ENCODE data around the gene MVB12A.

The MVB12A gene

DNA sequence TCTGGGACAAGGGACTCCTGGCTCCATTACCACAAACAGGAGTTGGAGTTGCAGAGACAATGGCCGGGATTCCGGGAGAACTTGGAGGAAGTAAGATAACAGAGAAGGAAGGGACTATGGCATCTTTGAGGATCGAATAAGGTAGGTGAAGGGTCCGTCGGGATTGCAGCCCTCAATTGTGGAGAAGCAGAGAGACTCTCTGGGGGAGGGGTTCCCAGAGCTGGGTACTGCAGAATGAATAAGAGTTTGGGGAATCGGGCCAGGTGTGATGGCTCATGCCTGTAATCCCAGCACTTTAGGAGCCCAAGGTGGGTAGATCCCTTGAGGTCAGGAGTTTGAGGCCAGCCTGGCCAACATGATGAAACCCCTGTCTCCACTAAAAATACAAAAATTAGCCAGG is 18.2 kb upstream of the MVB12A start:
- TF ChIP-seq, protein P1, sequence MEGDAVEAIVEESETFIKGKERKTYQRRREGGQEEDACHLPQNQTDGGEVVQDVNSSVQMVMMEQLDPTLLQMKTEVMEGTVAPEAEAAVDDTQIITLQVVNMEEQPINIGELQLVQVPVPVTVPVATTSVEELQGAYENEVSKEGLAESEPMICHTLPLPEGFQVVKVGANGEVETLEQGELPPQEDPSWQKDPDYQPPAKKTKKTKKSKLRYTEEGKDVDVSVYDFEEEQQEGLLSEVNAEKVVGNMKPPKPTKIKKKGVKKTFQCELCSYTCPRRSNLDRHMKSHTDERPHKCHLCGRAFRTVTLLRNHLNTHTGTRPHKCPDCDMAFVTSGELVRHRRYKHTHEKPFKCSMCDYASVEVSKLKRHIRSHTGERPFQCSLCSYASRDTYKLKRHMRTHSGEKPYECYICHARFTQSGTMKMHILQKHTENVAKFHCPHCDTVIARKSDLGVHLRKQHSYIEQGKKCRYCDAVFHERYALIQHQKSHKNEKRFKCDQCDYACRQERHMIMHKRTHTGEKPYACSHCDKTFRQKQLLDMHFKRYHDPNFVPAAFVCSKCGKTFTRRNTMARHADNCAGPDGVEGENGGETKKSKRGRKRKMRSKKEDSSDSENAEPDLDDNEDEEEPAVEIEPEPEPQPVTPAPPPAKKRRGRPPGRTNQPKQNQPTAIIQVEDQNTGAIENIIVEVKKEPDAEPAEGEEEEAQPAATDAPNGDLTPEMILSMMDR (IDR thresholded peaks at IDR 0.05), result no peak

DNA sequence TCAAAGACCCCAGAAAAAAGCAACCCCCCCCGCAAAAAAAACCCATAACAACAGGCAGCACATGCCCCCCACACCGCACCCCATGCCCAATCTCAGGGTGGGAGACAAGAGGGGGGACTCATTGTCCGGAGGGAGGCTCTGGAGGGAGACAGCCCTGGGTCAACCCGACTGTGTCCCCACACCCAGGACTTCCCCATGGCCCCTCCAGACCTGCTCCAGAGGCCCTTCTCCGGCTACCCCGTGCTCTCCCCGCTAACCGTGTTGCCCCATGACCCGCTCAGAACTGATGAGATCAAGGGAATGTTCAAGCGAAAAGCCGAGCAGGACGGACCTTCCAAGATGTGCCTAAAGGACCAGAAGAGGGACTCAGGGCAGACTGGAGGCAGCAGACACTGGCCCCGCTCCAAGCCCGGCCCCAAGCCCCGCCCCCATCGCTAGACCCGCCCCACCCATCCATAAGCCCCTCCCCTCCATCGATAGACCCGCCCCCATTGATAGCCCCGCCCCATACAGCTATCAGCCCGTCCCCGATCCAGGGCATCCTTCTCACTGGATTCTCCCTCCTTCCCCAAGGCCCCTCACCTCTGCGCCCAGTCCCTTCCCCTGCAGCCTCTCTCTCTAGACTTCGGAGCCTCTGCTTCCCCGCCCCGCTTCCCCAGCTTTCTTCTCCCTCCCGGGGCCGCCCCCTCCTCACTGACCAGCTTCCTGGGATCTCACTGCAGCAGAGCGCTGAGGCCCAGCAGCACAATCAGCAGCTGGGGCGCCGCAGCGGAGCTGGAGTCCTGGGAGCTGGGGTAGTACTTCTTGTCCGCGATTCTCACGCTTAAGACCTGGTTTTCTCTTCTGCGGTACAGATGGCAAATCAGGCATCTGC is 16.6 kb upstream of the MVB12A start:
- TF ChIP-seq, protein P1 (IDR thresholded peaks at IDR 0.05), result no peak

DNA sequence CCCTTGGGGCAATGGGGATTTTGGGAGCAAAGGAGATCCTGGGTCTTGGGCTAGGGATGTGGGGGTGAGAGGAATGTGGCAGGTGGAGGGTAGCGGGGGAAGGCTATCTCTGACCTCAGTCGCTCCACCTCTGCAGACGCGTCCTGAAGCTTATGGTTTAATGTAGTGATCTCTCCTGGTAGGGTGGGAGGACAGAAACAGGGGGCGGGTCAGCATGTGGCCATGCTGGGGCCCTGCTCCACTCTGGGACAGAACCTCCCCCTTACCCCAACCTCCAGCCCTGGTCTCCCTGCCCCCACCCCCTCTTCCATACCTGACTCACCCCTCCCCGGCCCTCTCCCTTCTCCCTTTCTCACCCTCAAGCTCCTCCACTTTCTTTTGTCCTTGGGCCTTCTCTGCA is 15.8 kb upstream of the MVB12A start:
- TF ChIP-seq, protein P1 (IDR thresholded peaks at IDR 0.05), result no peak

DNA sequence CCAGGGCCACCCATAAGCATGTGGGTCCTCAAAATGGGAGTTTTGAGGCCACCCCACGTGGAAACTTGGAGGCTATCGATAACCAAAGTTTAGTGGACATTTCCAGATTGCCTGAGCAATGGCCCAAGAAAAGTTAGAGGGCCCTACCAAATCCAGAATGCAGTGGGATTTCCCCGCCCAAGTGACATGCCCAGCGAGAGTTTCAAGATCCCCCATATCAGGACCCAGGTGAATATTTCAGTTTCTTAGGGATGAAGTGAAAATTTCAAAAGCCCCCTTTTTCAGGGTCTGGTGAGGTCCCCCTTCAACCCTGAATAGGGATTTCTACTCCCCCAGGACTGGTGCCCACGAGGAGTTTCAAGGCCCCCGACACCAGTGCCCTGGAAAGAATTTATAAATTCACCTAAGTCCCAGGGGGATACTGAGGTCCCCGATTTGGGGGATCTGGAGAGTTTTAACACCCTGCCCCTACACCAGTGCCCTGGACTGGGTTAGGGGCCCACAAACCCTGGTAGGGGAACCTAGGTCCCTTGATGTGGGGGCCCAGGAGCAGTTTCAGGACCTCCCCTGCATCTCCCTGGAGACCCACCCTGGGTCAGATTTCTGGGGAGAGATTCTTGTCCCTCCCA is 15.1 kb upstream of the MVB12A start:
- TF ChIP-seq, protein P1 (IDR thresholded peaks at IDR 0.05), result no peak

DNA sequence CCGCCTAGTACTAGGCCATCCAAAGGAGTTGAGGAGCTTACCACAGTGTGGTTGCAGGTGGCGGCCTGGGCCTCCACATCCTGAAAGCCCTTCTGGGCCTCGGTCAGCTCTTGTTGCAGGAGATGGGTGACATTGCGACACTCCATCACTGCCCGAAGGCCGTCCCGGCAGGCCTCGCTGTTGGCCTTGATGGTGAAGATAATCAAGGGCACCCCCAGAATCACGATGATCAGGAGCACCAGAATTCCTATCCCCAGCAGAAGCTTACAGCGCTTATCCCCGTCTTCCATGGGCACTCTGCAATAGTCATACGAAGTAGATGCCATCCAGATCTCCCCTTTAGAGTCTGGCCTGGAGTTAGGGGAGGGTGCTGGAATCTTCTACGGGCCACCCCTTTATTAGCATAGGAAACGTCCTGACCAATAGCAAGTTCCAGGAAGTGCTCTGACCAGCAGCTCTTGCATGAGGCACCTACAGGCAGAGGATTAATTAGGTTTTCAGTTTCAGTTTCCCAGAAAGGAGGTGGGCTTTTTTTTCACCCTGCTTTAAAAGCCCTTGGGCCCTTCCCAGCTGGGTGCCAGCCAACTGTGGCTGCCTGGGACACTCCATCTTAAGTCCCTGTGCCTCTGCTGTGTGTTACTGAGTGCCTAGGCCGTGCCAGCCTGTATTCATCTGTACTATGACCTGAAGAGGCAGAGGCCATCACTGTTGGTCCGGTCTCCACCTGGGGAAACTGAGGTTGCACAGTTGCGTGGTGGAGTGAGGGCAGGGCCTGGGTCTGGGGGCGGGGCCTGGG is 14.4 kb upstream of the MVB12A start, which contains the start of gene BST2:
Gene BST2, minus strand, starts transcription at position 381 of the 796 bp plus-strand sequence. Its CDS starts 55 bp downstream, at position 326.
- TF ChIP-seq, protein P1 (IDR thresholded peaks at IDR 0.05), result no peak

DNA sequence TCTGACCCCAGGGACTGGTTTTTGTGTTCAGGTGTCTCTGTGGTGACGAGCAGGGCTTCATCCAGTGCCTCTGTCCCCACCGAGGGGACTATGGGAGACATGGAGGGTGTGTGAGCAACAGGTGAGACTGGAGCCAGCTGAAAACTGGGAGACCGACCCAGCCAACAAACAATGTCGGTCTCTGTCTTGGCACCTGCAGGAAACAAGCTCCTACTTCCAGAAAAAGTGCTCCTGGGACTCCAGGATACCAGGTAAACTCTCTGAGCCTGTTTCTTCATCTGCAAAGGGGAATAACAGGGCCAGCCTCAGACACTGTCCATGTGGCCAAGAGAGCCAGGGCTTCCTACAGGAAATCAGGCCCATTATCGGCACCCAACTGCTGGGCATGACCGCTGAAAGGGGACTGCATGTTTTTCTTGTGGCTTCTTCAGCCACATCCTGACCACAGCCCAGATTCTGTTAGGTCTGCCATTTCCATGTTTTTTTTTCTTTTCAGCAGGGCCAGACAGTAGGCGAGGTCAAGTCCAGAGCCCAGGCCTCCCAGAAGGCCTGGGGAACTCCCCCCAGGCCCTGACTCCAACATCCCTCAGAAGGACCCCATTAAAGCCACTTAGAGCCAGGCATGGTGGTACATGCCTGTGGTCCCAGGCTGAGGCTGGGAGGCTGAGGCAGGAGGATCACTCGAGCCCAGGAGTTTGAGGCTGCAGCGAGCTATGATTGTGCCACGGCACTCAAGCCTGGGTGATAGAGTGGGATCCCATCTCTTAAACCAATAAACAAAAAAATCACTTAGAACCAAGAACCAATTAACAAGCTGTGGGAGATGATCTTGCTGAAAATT is 13.6 kb upstream of the MVB12A start:
- TF ChIP-seq, protein P1 (IDR thresholded peaks at IDR 0.05), result no peak

DNA sequence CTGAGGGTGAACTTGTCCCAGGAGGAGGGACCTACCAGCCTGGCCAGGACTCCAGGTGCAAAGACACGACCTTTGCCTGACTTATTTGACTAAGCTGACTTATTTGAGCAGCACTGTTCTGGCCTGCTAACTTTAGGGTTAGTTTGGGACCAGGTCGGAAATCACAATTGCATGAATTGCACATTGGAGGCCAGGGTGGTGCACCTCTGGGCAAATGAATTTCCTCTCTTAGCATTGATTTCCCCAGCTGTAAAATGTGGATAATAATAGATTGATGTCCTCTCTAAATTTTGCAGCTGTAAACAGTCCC is 13.0 kb upstream of the MVB12A start:
- TF ChIP-seq, protein P1 (IDR thresholded peaks at IDR 0.05), result no peak

Measured in LNCAP (cell line).